DND-41 (cell line): ENCODE results near the gene FAM240A.

Experiments
- ATAC-seq: fragments of 200-7000 bp; cut with Tn5 transposase; 3 replicates; pipeline ENCODE4 v1.9.1; 2021; ENCODE audit warnings: low read depth; ENCODE audit not compliant: insufficient read depth
- DNase-seq: peaks from one replicate; pipeline ENCODE4 v3.0.0-alpha.2; 2020
- H2AFZ ChIP-seq: 2 replicates; pipeline ENCODE4 v1.6.0; 2012; ENCODE audit warnings: low read depth, low read length
- H3K27ac ChIP-seq: 2 replicates; pipeline ENCODE4 v1.5.1; 2012; ENCODE audit warnings: low read length, inconsistent platforms
- H3K27me3 ChIP-seq: fragments of 200-600 bp; sonication (generic); 2 replicates; pipeline ENCODE4 v1.6.0; 2012; ENCODE audit warnings: low read length, mild to moderate bottlenecking, inconsistent platforms; ENCODE audit not compliant: insufficient read depth, poor library complexity
- H3K36me3 ChIP-seq: 2 replicates; pipeline ENCODE4 v1.5.1; 2012; ENCODE audit warnings: low read length, inconsistent platforms; ENCODE audit not compliant: insufficient read depth
- H3K4me1 ChIP-seq: 2 replicates; pipeline ENCODE4 v1.5.1; 2012; ENCODE audit warnings: mild to moderate bottlenecking, low read length; ENCODE audit not compliant: insufficient read depth
- H3K4me2 ChIP-seq: 2 replicates; pipeline ENCODE4 v1.6.0; 2012; ENCODE audit warnings: mild to moderate bottlenecking, moderate library complexity, low read length, inconsistent platforms; ENCODE audit not compliant: insufficient read depth
- H3K4me3 ChIP-seq, 2 experiments: fragments of 200-600 bp in 1 of 2; shearing (Covaris generic) in 1 of 2; 2 replicates each; pipeline ENCODE4 v1.5.1; 2012 to 2016; ENCODE audit warnings: inconsistent platforms in 2 of 2, low read length in 2 of 2, mild to moderate bottlenecking in 2 of 2, low read depth in 1 of 2, moderate library complexity in 1 of 2
- H3K79me2 ChIP-seq: 2 replicates; pipeline ENCODE4 v1.6.0; 2012; ENCODE audit warnings: low read length, inconsistent platforms; ENCODE audit not compliant: insufficient read depth
- H3K9ac ChIP-seq: 2 replicates; pipeline ENCODE4 v1.6.0; 2012; ENCODE audit warnings: low read depth, mild to moderate bottlenecking, inconsistent platforms, low read length, moderate library complexity
- H3K9me3 ChIP-seq: 2 replicates; pipeline ENCODE4 v1.5.1; 2012; ENCODE audit warnings: low read length, moderate library complexity, mild to moderate bottlenecking, inconsistent platforms; ENCODE audit not compliant: insufficient read depth, severe bottlenecking
- H4K20me1 ChIP-seq: 2 replicates; pipeline ENCODE4 v1.6.0; 2012; ENCODE audit warnings: low read length; ENCODE audit not compliant: insufficient read depth
- CTCF ChIP-seq: IDR thresholded peaks from 2 replicates; pipeline ENCODE4 v1.5.1; 2012; ENCODE audit warnings: borderline replicate concordance, low read length, moderate library complexity, mild to moderate bottlenecking; ENCODE audit not compliant: poor library complexity, severe bottlenecking; ENCODE audit errors: extremely low read depth
- EZH2 ChIP-seq: IDR thresholded peaks from 3 replicates; pipeline ENCODE4 v1.6.1; 2012; ENCODE audit warnings: borderline replicate concordance, low read depth, mild to moderate bottlenecking, moderate library complexity, low read length, inconsistent platforms; ENCODE audit not compliant: severe bottlenecking

FAM240A gene

GRCh38 chr3:46615976-46616375, 3.7 kb downstream of the FAM240A start:
- no peak for DNase-seq
- H3K4me2 ChIP-seq: no peak overlapping the region
- H3K4me3 ChIP-seq: no peak overlapping the region
- H3K4me1 ChIP-seq: no peaks in the 10 kb centered on the region
- H3K27ac ChIP-seq: no peak overlapping the region
- no peaks in the 10 kb centered on the region for H4K20me1 ChIP-seq
- H3K36me3 ChIP-seq: no peaks in the 10 kb centered on the region
- H3K9ac ChIP-seq: no peak overlapping the region
- no peaks in the 10 kb centered on the region for H3K9me3 ChIP-seq
- H3K27me3 ChIP-seq: no peaks in the 10 kb centered on the region
- TF ChIP-seq EZH2 (no peak), CTCF (no peak)
- H3K79me2 ChIP-seq: no peaks in the 10 kb centered on the region
- no peak for ATAC-seq
- H2AFZ ChIP-seq: peak overlapping the region; percentile 7; the same call in 1 of the 2 replicates

GRCh38 chr3:46617941-46618340, 5.6 kb downstream of the FAM240A start:
- ATAC-seq: no peak
- Histone ChIP-seq H3K9me3 (no peaks in the 10 kb centered on the region), H4K20me1 (no peaks in the 10 kb centered on the region), H3K27ac (no peak overlapping the region), H3K4me2 (no peak overlapping the region), H2AFZ (no peak overlapping the region), H3K79me2 (no peaks in the 10 kb centered on the region), H3K27me3 (no peaks in the 10 kb centered on the region), H3K4me1 (no peaks in the 10 kb centered on the region), H3K4me3 (no peak overlapping the region), H3K9ac (no peak overlapping the region), H3K36me3 (no peaks in the 10 kb centered on the region)
- TF ChIP-seq EZH2: no peak
- TF ChIP-seq CTCF: no peak
- no peak for DNase-seq

- Histone ChIP-seq H3K9ac (no peak overlapping the region), H4K20me1 (no peaks in the 10 kb centered on the region), H3K4me2 (no peak overlapping the region), H3K27me3 (no peaks in the 10 kb centered on the region), H3K4me3 (no peak overlapping the region), H3K4me1 (no peaks in the 10 kb centered on the region), H3K27ac (no peak overlapping the region), H3K79me2 (no peaks in the 10 kb centered on the region), H3K9me3 (no peaks in the 10 kb centered on the region), H2AFZ (0 out of 2 replicates have a peak overlapping the region, but pooled peaks have one; percentile 20), H3K36me3 (no peaks in the 10 kb centered on the region)
- ATAC-seq (no peak), DNase-seq (no peak)
- no peak for TF ChIP-seq CTCF
These were observed 7.8 kb downstream of the FAM240A start for GRCh38 chr3:46619845-46620778.
